ENCODE data around the gene IFNE. TPM values are rescaled to one million over a fixed set of nuclear protein-coding genes. Genes with fewer than 3 reads are reported as not detected.
"Not testable (repeated sequence)": the region's sequence is repeated elsewhere in the genome, so short reads cannot be mapped to it uniquely, and the experiment has no call there.

IFNE gene
- total RNA-seq, 1 experiment from 2014 or later, result 0.96 TPM

GRCh38 chr9:21440139-21440538 is 42.0 kb downstream of the IFNE start, which contains the start of gene IFNA1:
Gene IFNA1, plus strand, starts transcription at chr9:21440439. Its CDS starts 69 bp downstream, at chr9:21440508.
- no TSS peak for BruUV-seq (replicated peaks)
- ATAC-seq (no peak), DNase-seq (ENCODE audit: low read depth, low spot score) (no peak)
- no peak within 1 kb of the TSS for H3K4me3 ChIP-seq (replicated peaks in 1 of 2; ENCODE audit: low read depth in 1 of 2, low read length in 2 of 2)
- no peaks in the 10 kb centered on the region for H3K4me1 ChIP-seq (ENCODE audit: control insufficient read depth in 1 of 2, insufficient read depth in 2 of 2, low read length in 2 of 2)
- H3K9me3 ChIP-seq (ENCODE audit: control insufficient read depth in 1 of 2, insufficient read depth in 1 of 2, low read depth in 1 of 2, low read length in 2 of 2), result no peaks in the 10 kb centered on the region
- H2AFZ ChIP-seq (ENCODE audit: low read depth, low read length, poor library complexity, severe bottlenecking), result no peak within 1 kb of the TSS
- no peaks in the 10 kb centered on the region for H3K36me3 ChIP-seq (ENCODE audit: control insufficient read depth in 1 of 2, insufficient read depth in 2 of 2, low read length in 2 of 2)
- intact Hi-C loops (cut with micrococcal nuclease), result no loop called here
- POLR2A ChIA-PET, result interaction anchor here (1.1 kb wide), 1 partner anchor 109 kb away, joined by 3 read pairs; no protein-coding TSS in a partner anchor
- H4K20me1 ChIP-seq (ENCODE audit: insufficient read depth), result no peaks in the 10 kb centered on the region
- H3K9ac ChIP-seq (ENCODE audit: low read length), result no peak within 1 kb of the TSS
- H3K27ac ChIP-seq (ENCODE audit: low read depth, low read length), result no peak within 1 kb of the TSS
- CTCF ChIA-PET, result no interaction called here
- no peaks in the 10 kb centered on the region for H3K27me3 ChIP-seq (ENCODE audit: insufficient read depth, low read length)
- TF ChIP-seq, protein P1, sequence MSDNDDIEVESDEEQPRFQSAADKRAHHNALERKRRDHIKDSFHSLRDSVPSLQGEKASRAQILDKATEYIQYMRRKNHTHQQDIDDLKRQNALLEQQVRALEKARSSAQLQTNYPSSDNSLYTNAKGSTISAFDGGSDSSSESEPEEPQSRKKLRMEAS (IDR thresholded peaks at IDR 0.05), result no peak
- TF ChIP-seq YY1 (IDR thresholded peaks at IDR 0.05; ENCODE audit: extremely low read depth, insufficient replicate concordance, low read depth, low read length) (no peak), EZH2phosphoT487 (IDR thresholded peaks at IDR 0.05; ENCODE audit: borderline replicate concordance) (no peak), ZBTB33 (IDR thresholded peaks at IDR 0.05; ENCODE audit: extremely low read depth, insufficient replicate concordance, low read length) (no peak), EZH2 (IDR thresholded peaks at IDR 0.05) (no peak), POLR2A (IDR thresholded peaks at IDR 0.05; ENCODE audit: borderline replicate concordance, extremely low read depth, insufficient read depth, insufficient read length) (no peak), RAD21 (IDR thresholded peaks at IDR 0.05; ENCODE audit: low read depth) (no peak), JUND (IDR thresholded peaks at IDR 0.05) (no peak), SRF (IDR thresholded peaks at IDR 0.05; ENCODE audit: low read depth) (no peak)
- no peaks in the 10 kb centered on the region for H3K79me2 ChIP-seq (ENCODE audit: insufficient read depth, low read length)
- no peaks in the 10 kb centered on the region for H3K9me2 ChIP-seq (ENCODE audit: insufficient read depth)
- RAD21 ChIA-PET (ENCODE audit: low non-redundant PET in 1 of 2, low total read pairs in 2 of 2, uncharacterized antibody in 2 of 2, unreplicated experiment in 2 of 2), result interaction anchor here in 1 of 2 experiments (0.7 kb wide), 1 partner anchor 16 kb away, joined by 6 read pairs; no protein-coding TSS in a partner anchor
- no peak within 1 kb of the TSS for H3K4me2 ChIP-seq (ENCODE audit: low read length)

DNA sequence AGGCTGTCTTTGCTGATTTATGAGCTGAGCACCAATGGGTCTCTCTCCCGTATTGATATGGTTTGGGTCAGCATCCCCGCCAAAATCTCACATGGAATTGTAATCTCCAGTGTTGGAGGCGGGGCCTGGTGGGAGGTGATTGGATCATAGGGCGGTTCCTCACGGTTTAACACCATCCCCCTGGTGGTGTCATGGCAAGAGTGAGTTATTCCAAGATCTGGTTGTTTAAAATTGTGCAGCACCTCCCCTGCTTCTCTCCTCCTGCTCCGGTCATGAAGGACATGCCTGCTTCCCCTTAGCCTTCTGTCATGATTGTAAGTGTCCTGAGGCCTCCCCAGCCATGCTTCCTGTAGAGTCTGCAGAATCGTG is 47.1 kb downstream of the IFNE start:
- peak overlapping the region; percentile 83 for H2AFZ ChIP-seq (ENCODE audit: low read depth, low read length, poor library complexity, severe bottlenecking)
- POLR2A ChIA-PET; H3K9me2 ChIP-seq (ENCODE audit: insufficient read depth); H3K9me3 ChIP-seq (ENCODE audit: control insufficient read depth in 1 of 2, insufficient read depth in 1 of 2, low read depth in 1 of 2, low read length in 2 of 2); H3K4me2 ChIP-seq (ENCODE audit: low read length); H3K9ac ChIP-seq (ENCODE audit: low read length); H3K4me1 ChIP-seq (ENCODE audit: control insufficient read depth in 1 of 2, insufficient read depth in 2 of 2, low read length in 2 of 2); DNase-seq (ENCODE audit: low read depth, low spot score); H4K20me1 ChIP-seq (ENCODE audit: insufficient read depth); H3K27me3 ChIP-seq (ENCODE audit: insufficient read depth, low read length); H3K27ac ChIP-seq (ENCODE audit: low read depth, low read length); H3K79me2 ChIP-seq (ENCODE audit: insufficient read depth, low read length); H3K4me3 ChIP-seq (replicated peaks in 1 of 2; ENCODE audit: low read depth in 1 of 2, low read length in 2 of 2); H3K36me3 ChIP-seq (ENCODE audit: control insufficient read depth in 1 of 2, insufficient read depth in 2 of 2, low read length in 2 of 2); BruUV-seq (replicated peaks): not testable (repeated sequence)
- RAD21 ChIA-PET (ENCODE audit: low non-redundant PET in 1 of 2, low total read pairs in 2 of 2, uncharacterized antibody in 2 of 2, unreplicated experiment in 2 of 2), result interaction anchor here (0.5 to 1.1 kb wide), 2 partner anchors 20 to 343 kb away, joined by 3 to 4 read pairs; no protein-coding TSS in a partner anchor
- ATAC-seq, result peak; percentile 83
- intact Hi-C loops (cut with micrococcal nuclease), result loop anchor here (5.0 kb wide), 1 partner anchor 108 kb away; no protein-coding TSS in a partner anchor
- CTCF ChIA-PET, result interaction anchor here (0.7 to 2.4 kb wide), 36 partner anchors 8 to 1016 kb away, joined by 3 to 19 read pairs (median 6); partner anchors contain the start of gene KLHL9

All from HCT116 (cell line).